Measurements from ENCODE around the gene DCXR. TPM values are rescaled to one million over a fixed set of nuclear protein-coding genes. Genes with fewer than 3 reads are reported as not detected.

DCXR gene
- total and polyA plus RNA-seq, 2 experiments from 2014 or later: 70.2 to 75.8 TPM

DNA sequence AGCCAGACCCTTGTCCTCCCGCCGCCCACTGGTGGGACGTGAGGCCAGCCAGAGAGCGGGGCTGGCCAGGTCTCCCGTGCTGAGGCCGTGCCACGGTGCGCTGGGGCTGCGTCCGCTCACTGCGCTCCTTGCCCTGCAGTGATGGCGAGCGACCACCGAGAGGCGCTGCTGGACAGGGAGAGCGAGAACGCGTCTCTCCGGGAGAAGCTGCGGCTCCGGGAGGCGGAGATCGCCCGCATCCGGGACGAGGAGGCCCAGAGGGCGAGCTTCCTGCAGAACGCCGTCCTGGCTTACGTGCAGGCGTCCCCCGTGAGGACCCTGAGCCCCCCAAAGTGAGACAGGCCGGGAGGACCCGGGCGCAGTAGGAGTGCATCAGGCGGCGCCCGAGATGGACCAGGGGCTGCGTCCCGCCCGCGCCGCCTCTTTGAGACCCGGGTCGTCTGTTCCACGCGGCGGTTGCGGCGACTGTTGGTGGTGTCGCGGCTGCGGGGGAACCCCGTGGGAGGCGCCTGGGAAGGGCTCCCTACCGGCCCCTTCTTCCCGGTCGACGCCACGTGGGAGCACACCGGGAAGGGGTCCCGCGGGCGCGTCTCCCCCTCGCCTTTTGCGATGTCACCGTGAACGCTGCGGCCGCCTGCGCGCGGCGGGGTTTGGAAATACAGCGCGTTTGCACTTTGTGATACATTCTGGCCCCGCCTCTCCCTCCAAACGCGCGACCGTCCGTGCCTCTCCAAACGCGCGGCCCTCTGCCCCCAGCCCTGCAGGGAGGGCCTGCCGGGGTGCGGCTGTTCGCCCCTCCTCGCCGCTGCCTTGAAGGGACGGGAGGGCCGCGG is 6.8 kb downstream of the DCXR start:
- no peaks in the 10 kb centered on the region for H3K9me2 ChIP-seq (ENCODE audit: insufficient read depth)
- H3K36me3 ChIP-seq (ENCODE audit: low read depth): no peaks in the 10 kb centered on the region
- peak overlapping the region; percentile 77 for H2AFZ ChIP-seq
- no peaks in the 10 kb centered on the region for H4K20me1 ChIP-seq (ENCODE audit: insufficient read depth)
- no peak overlapping the region for H3K27ac ChIP-seq
- H3K9me3 ChIP-seq (ENCODE audit: low read depth): no peaks in the 10 kb centered on the region
- no peaks in the 10 kb centered on the region for H3K27me3 ChIP-seq (replicated peaks; ENCODE audit: insufficient read depth)
- WGBS, 2 experiments (ENCODE audit: low coverage in 1 of 2, low lambda C conversion rate in 2 of 2, missing lambda C conversion rate in 2 of 2): 2 to 3% methylated on average over 76 to 86 of the region's 94 CpGs
- peak overlapping the region; percentile 65 for H3K4me2 ChIP-seq (ENCODE audit: unreplicated experiment)
- no peaks in the 10 kb centered on the region for H3K4me1 ChIP-seq (ENCODE audit: insufficient read depth)
- no peaks in the 10 kb centered on the region for H3K79me2 ChIP-seq (ENCODE audit: insufficient read depth)
- H3F3A ChIP-seq (ENCODE audit: insufficient read depth): no peaks in the 10 kb centered on the region
- in situ Hi-C loops (cut with MboI): no loop called here
- TF ChIP-seq EZH2 (IDR thresholded peaks at IDR 0.05; ENCODE audit: insufficient read depth, poor library complexity, severe bottlenecking): no peak
- TF ChIP-seq EZH2phosphoT487 (IDR thresholded peaks at IDR 0.05; ENCODE audit: insufficient read depth, low read depth): no peak
- H3K4me3 ChIP-seq: peak overlapping the region; percentile 67
- peak; percentile 93 for DNase-seq
- H3K9ac ChIP-seq: peak overlapping the region; percentile 40; the same call in 1 of the 2 replicates

DNA sequence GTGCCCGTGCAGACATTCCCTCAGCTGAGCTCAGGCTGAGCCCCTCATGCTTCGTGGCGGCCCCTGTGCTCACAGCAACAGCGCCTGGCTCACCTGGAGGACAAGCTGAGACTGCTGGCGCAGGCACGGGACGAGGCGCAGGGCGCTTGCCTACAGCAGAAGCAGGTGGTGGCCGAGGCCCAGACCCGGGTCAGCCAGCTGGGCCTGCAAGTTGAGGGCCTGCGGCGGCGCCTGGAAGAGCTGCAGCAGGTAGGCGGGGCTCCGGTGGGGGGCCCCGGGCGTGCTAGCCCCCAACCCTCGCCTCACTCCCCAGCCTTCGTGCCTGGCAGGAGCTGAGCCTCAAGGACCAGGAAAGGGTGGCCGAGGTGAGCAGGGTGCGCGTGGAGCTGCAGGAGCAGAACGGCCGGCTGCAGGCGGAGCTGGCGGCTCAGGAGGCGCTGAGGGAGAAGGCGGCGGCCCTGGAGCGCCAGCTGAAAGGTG is 7.5 kb downstream of the DCXR start:
- no peaks in the 10 kb centered on the region for H3K9me2 ChIP-seq (ENCODE audit: insufficient read depth)
- no peaks in the 10 kb centered on the region for H4K20me1 ChIP-seq (ENCODE audit: insufficient read depth)
- H2AFZ ChIP-seq: no peak overlapping the region
- H3K79me2 ChIP-seq (ENCODE audit: insufficient read depth): no peaks in the 10 kb centered on the region
- no peak overlapping the region for H3K4me2 ChIP-seq (ENCODE audit: unreplicated experiment)
- no peaks in the 10 kb centered on the region for H3K36me3 ChIP-seq (ENCODE audit: low read depth)
- no peak for DNase-seq
- no peaks in the 10 kb centered on the region for H3K9me3 ChIP-seq (ENCODE audit: low read depth)
- no peaks in the 10 kb centered on the region for H3K4me1 ChIP-seq (ENCODE audit: insufficient read depth)
- 67 to 71% methylated on average over 30 to 31 of the region's 31 CpGs for WGBS, 2 experiments (ENCODE audit: low coverage in 1 of 2, low lambda C conversion rate in 2 of 2, missing lambda C conversion rate in 2 of 2)
- no peak overlapping the region for H3K9ac ChIP-seq
- TF ChIP-seq EZH2phosphoT487 (IDR thresholded peaks at IDR 0.05; ENCODE audit: insufficient read depth, low read depth): no peak
- TF ChIP-seq EZH2 (IDR thresholded peaks at IDR 0.05; ENCODE audit: insufficient read depth, poor library complexity, severe bottlenecking): no peak
- H3F3A ChIP-seq (ENCODE audit: insufficient read depth): no peaks in the 10 kb centered on the region
- no peaks in the 10 kb centered on the region for H3K27me3 ChIP-seq (replicated peaks; ENCODE audit: insufficient read depth)
- no peak overlapping the region for H3K27ac ChIP-seq
- H3K4me3 ChIP-seq: no peak overlapping the region; the same call in 1 of the 2 replicates
- in situ Hi-C loops (cut with MboI): no loop called here

DNA sequence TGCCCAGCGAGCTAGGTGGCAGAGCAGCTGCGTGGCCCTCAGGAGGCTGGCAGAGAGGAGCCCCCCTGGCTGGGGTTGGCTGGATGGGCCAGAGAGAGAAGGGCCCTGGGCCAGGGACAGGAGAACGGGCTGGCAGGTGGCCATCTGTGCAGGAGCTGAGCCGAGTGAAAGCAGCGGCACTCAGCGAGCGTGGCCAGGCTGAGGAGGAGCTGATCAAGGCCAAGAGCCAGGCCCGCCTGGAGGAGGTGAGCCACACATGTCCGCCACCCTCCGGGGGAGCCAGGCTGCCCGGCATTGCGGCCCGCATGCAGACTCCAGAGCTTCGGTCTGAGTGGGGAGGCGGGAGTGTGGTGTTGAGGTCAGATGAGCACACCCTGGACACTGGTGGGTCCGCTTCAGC is 8.1 kb downstream of the DCXR start:
- TF ChIP-seq EZH2phosphoT487 (IDR thresholded peaks at IDR 0.05; ENCODE audit: insufficient read depth, low read depth): no peak
- no peak for TF ChIP-seq EZH2 (IDR thresholded peaks at IDR 0.05; ENCODE audit: insufficient read depth, poor library complexity, severe bottlenecking)
- in situ Hi-C loops (cut with MboI): no loop called here

DNA sequence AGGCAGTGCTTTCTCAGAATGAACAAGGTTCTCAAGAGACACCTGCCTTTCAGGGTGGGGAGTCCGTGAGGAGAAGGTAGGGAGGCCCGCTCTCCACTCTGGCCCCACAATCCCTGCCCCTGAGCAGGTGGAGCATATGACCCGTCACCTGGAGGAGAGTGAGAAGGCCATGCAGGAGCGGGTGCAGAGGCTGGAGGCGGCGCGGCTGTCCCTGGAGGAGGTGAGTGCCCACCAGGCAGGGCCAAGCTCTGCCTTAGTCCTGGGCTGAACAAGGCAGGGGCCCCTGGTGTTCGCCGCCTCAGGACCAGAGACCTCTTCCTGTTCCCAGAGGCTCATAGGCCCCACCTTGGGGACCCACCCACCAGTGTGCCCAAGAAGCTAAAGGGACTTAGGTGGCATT is 8.5 kb downstream of the DCXR start:
- H3K4me2 ChIP-seq (ENCODE audit: unreplicated experiment): no peak overlapping the region
- peaks cover 2% of the 10 kb centered on the region; the same call in 1 of the 2 replicates for H3K4me1 ChIP-seq (ENCODE audit: insufficient read depth)
- H3K27me3 ChIP-seq (replicated peaks; ENCODE audit: insufficient read depth): no peaks in the 10 kb centered on the region
- H3K79me2 ChIP-seq (ENCODE audit: insufficient read depth): no peaks in the 10 kb centered on the region
- no peak overlapping the region for H2AFZ ChIP-seq
- no peak for TF ChIP-seq EZH2phosphoT487 (IDR thresholded peaks at IDR 0.05; ENCODE audit: insufficient read depth, low read depth)
- no peak for TF ChIP-seq EZH2 (IDR thresholded peaks at IDR 0.05; ENCODE audit: insufficient read depth, poor library complexity, severe bottlenecking)
- no peaks in the 10 kb centered on the region for H3K9me2 ChIP-seq (ENCODE audit: insufficient read depth)
- no peak for DNase-seq
- no peaks in the 10 kb centered on the region for H4K20me1 ChIP-seq (ENCODE audit: insufficient read depth)
- no peak overlapping the region for H3K4me3 ChIP-seq
- no peaks in the 10 kb centered on the region for H3K36me3 ChIP-seq (ENCODE audit: low read depth)
- no peaks in the 10 kb centered on the region for H3K9me3 ChIP-seq (ENCODE audit: low read depth)
- H3K27ac ChIP-seq: no peak overlapping the region
- H3F3A ChIP-seq (ENCODE audit: insufficient read depth): no peaks in the 10 kb centered on the region
- no peak overlapping the region for H3K9ac ChIP-seq
- WGBS, 2 experiments (ENCODE audit: low coverage in 1 of 2, low lambda C conversion rate in 2 of 2, missing lambda C conversion rate in 2 of 2): 96 to 100% methylated on average over 9 of the region's 9 CpGs
- in situ Hi-C loops (cut with MboI): no loop called here

More for the DNA sequence above, 8.1 kb downstream of the DCXR start:
- Histone ChIP-seq H3K27me3 (replicated peaks; ENCODE audit: insufficient read depth) (no peaks in the 10 kb centered on the region), H3K9me3 (ENCODE audit: low read depth) (no peaks in the 10 kb centered on the region), H3K79me2 (ENCODE audit: insufficient read depth) (no peaks in the 10 kb centered on the region), H4K20me1 (ENCODE audit: insufficient read depth) (no peaks in the 10 kb centered on the region), H3K9me2 (ENCODE audit: insufficient read depth) (no peaks in the 10 kb centered on the region), H3K36me3 (ENCODE audit: low read depth) (no peaks in the 10 kb centered on the region), H3K4me1 (ENCODE audit: insufficient read depth) (no peaks in the 10 kb centered on the region), H3K4me3 (no peak overlapping the region), H3F3A (ENCODE audit: insufficient read depth) (no peaks in the 10 kb centered on the region), H3K4me2 (ENCODE audit: unreplicated experiment) (no peak overlapping the region), H3K9ac (no peak overlapping the region), H3K27ac (no peak overlapping the region), H2AFZ (no peak overlapping the region)
- DNase-seq: no peak
- 92 to 96% methylated on average over 16 of the region's 16 CpGs for WGBS, 2 experiments (ENCODE audit: low coverage in 1 of 2, low lambda C conversion rate in 2 of 2, missing lambda C conversion rate in 2 of 2)
